Vagina (tissue), 2 donors: ENCODE results near the gene SLC4A11.

Experiments used
- CTCF ChIP-seq, 3 experiments: fragments of 450-650 bp in 2 of 3; fragments of 200-600 bp in 1 of 3; sonication (generic) in 1 of 3; IDR thresholded peaks; one replicate each; pipeline ENCODE4 v1.5.1; 2017 to 2019; ENCODE audit warnings: antibody characterized with exemption in 3 of 3, mild to moderate bottlenecking in 2 of 3, moderate library complexity in 2 of 3
- POLR2A ChIP-seq, 2 donors: fragments of 450-650 bp; IDR thresholded peaks; one replicate each; pipeline ENCODE4 v1.6.1; 2017; ENCODE audit warnings: antibody characterized with exemption in 2 of 2, mild to moderate bottlenecking in 2 of 2, moderate library complexity in 2 of 2
- POLR2AphosphoS5 ChIP-seq, 2 donors: sonication (generic); formaldehyde crosslinking; IDR thresholded peaks; one replicate each; pipeline ENCODE4 v1.9.0; 2017; ENCODE audit warnings: antibody characterized with exemption in 2 of 2, mild to moderate bottlenecking in 2 of 2, low read depth in 1 of 2; ENCODE audit not compliant: insufficient read depth in 1 of 2

- TF ChIP-seq POLR2AphosphoS5 (IDR thresholded peaks at IDR 0.05; ENCODE audit: insufficient read depth in 1 of 2, low read depth in 1 of 2) (no peak), CTCF (IDR thresholded peaks at IDR 0.05) (no peak), POLR2A (IDR thresholded peaks at IDR 0.05) (no peak)
Measured at GRCh38 chr20:3229798-3230197, 9.2 kb downstream of the SLC4A11 start.
